Lung (tissue), 16 donors: Measurements from ENCODE around the gene TMEM171. TPM values are rescaled to one million over a fixed set of nuclear protein-coding genes. Genes with fewer than 3 reads are reported as not detected.
A peak's percentile ranks its signal among the peaks of the same experiment; 100 is the strongest.

Experiments used
- ATAC-seq: fragments of 200-7000 bp; cut with Tn5 transposase; one replicate; pipeline ENCODE4 v1.9.1; 2020; ENCODE audit warnings: moderate number of reproducible peaks; ENCODE audit not compliant: insufficient read depth, low FRiP score
- DNase-seq, 3 donors: peaks; one replicate each; pipeline ENCODE4 v3.0.0-alpha.2; 2013 to 2017
- H3K27ac ChIP-seq, 2 donors: one replicate each; pipeline ENCODE4 v1.5.1; 2013; ENCODE audit warnings: mild to moderate bottlenecking in 2 of 2, moderate library complexity in 2 of 2, control low read depth in 1 of 2, inconsistent platforms in 1 of 2, low read depth in 1 of 2, low read length in 1 of 2
- H3K27me3 ChIP-seq, 3 donors: one replicate each; pipeline ENCODE4 v1.5.1; 2013; ENCODE audit warnings: low read length in 2 of 3; ENCODE audit not compliant: control insufficient read depth in 3 of 3, insufficient read depth in 3 of 3
- H3K36me3 ChIP-seq, 4 donors: one replicate each; pipeline ENCODE4 v1.5.1; 2013; ENCODE audit warnings: low read length in 4 of 4, mild to moderate bottlenecking in 1 of 4, moderate library complexity in 1 of 4; ENCODE audit not compliant: control insufficient read depth in 4 of 4, insufficient read depth in 4 of 4
- H3K4me1 ChIP-seq, 5 donors: one replicate each; pipeline ENCODE4 v1.5.1; 2013; ENCODE audit warnings: low read length in 5 of 5, mild to moderate bottlenecking in 2 of 5, moderate library complexity in 1 of 5; ENCODE audit not compliant: control insufficient read depth in 5 of 5, insufficient read depth in 5 of 5
- H3K4me3 ChIP-seq: one replicate; pipeline ENCODE4 v1.5.1; 2013; ENCODE audit warnings: mild to moderate bottlenecking, control low read depth, moderate library complexity
- H3K9ac ChIP-seq, 2 donors: one replicate each; pipeline ENCODE4 v1.5.1; 2013; ENCODE audit warnings: low read length in 2 of 2, control low read depth in 1 of 2; ENCODE audit not compliant: insufficient read depth in 1 of 2
- H3K9me3 ChIP-seq, 4 donors: one replicate each; pipeline ENCODE4 v1.5.1; 2013; ENCODE audit warnings: low read length in 3 of 4, mild to moderate bottlenecking in 1 of 4, moderate library complexity in 1 of 4; ENCODE audit not compliant: control insufficient read depth in 4 of 4, insufficient read depth in 3 of 4
- WGBS, 2 donors: extraction: QIAGEN DNeasy Blood & Tissue Kit; methylation state at CpG; one replicate each; pipeline ENCODE4 v1.1.7; 2013; 5-methylcytosine and 5-hydroxymethylcytosine counted together
- long read RNA-seq, 5 donors: transcript quantifications; one replicate each; lab custom pipeline, GENCODE V29; 2026
- polyA plus RNA-seq, 2 donors: library from polyadenylated mRNA; stranded (reverse); fragments of 200-250 nt; gene quantifications; one replicate each; pipeline ENCODE4 v1.2.1, GENCODE V29; 2013
- total RNA-seq, 2 donors: library from RNA; depleted of rRNA in 1 of 2; stranded (reverse); fragments of >200 nt in 1 of 2; gene quantifications; one replicate each; pipeline ENCODE4 v1.2.1, GENCODE V29; 2014 to 2021
- TF ChIP-seq, protein P1 (sequence below): IDR thresholded peaks from 2 replicates; pipeline ENCODE4 v1.5.1; 2012; ENCODE audit warnings: mild to moderate bottlenecking; ENCODE audit errors: control extremely low read depth, extremely low read depth
- donor health status: control.
- donor health status: control.
- donor health status: Bipolar disorder and iron deficiency.
- donor health status: healthy.
- donor health status: DM: yes; HTN: yes; CAD: no.

Gene TMEM171, protein sequence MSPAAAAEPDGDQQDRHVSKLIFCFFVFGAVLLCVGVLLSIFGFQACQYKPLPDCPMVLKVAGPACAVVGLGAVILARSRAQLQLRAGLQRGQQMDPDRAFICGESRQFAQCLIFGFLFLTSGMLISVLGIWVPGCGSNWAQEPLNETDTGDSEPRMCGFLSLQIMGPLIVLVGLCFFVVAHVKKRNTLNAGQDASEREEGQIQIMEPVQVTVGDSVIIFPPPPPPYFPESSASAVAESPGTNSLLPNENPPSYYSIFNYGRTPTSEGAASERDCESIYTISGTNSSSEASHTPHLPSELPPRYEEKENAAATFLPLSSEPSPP
- total RNA-seq (under 1 TPM; 0.34 to 0.86 TPM), polyA plus RNA-seq (under 1 TPM; 0.16 to 0.54 TPM)
- long read RNA-seq, donor 1: 0 reads
- long read RNA-seq, donor 2: 0 reads
- long read RNA-seq, donor 3: 0 reads
- long read RNA-seq, donor 4: 0 reads
- long read RNA-seq, donor 5: 0 reads

- TF ChIP-seq, protein P1, sequence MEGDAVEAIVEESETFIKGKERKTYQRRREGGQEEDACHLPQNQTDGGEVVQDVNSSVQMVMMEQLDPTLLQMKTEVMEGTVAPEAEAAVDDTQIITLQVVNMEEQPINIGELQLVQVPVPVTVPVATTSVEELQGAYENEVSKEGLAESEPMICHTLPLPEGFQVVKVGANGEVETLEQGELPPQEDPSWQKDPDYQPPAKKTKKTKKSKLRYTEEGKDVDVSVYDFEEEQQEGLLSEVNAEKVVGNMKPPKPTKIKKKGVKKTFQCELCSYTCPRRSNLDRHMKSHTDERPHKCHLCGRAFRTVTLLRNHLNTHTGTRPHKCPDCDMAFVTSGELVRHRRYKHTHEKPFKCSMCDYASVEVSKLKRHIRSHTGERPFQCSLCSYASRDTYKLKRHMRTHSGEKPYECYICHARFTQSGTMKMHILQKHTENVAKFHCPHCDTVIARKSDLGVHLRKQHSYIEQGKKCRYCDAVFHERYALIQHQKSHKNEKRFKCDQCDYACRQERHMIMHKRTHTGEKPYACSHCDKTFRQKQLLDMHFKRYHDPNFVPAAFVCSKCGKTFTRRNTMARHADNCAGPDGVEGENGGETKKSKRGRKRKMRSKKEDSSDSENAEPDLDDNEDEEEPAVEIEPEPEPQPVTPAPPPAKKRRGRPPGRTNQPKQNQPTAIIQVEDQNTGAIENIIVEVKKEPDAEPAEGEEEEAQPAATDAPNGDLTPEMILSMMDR: no peak
- Histone ChIP-seq H3K4me1 (peaks cover 0 to 13% (median 8%) of the 10 kb centered on the region in 5 donors), H3K4me3 (peak within 1 kb of the TSS; percentile 47), H3K9me3 (peaks cover 0 to 11% (median 0%) of the 10 kb centered on the region in 4 donors), H3K27me3 (peaks cover 4 to 40% (median 39%) of the 10 kb centered on the region in 3 donors), H3K27ac (no peak within 1 kb of the TSS), H3K36me3 (no peaks in the 10 kb centered on the region), H3K9ac (no peak within 1 kb of the TSS)
- WGBS, 2 donors: 0 to 2% methylated on average over 81 to 94 of the region's 94 CpGs
- DNase-seq (peak; percentile 20 to 47 (median 31)), ATAC-seq (peak; percentile 78)
Measured at GRCh38 chr5:73120222-73121118, at the start of gene TMEM171. TSS of gene TMEM171 (plus strand) at chr5:73120575. CDS start at chr5:73123374, 2,799 bp downstream.

DNA sequence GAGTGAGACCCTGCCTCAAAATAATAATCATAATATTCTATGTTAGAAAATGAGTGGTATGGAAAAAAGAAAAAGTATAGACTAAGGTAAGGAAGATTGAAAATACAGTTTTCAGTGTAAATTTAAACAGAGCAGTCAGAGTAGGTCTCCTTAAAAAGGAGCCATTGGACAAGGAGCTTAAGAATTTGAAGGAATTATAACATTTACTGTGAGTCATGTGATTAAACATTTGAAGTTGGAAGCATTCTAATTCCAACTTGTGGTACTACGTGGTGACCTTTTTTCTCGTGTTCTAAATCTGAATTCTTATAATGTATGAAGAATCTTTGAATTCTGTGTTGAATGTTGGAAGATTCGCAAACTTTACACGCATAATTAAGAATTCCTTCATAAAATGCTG lies 39.3 kb upstream of the TMEM171 start:
- H3K36me3 ChIP-seq: peaks cover 8 to 18% (median 13%) of the 10 kb centered on the region in 4 donors
- ATAC-seq (no peak), DNase-seq (no peak)
- no peak overlapping the region for H3K4me3 ChIP-seq
- no peaks in the 10 kb centered on the region for H3K9me3 ChIP-seq
- WGBS, 2 donors: 96% methylated on average over 4 of the region's 4 CpGs
- H3K27ac ChIP-seq: no peak overlapping the region
- no peaks in the 10 kb centered on the region for H3K4me1 ChIP-seq
- TF ChIP-seq, protein P1: no peak
- H3K27me3 ChIP-seq: no peaks in the 10 kb centered on the region
- no peak overlapping the region for H3K9ac ChIP-seq

DNA sequence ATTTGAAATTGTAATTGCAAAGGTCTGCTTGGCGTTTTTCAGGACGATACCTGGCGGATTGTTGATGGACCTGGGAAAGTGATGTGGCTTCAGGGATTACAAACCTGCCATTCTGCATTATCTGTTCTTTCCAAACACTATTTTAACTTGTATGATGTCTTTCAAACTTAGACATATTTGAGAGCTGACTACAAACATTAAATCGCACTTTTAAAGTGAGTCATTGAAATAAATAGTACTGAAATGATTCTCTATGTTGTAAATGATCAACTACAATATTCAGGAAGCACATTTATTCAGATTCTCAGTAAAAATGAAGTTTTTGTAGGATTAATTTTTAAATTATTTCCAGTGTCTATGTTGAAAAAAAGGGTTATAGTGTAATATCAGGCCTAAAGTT lies 32.3 kb upstream of the TMEM171 start:
- Histone ChIP-seq H3K27me3 (no peaks in the 10 kb centered on the region), H3K9ac (no peak overlapping the region), H3K4me3 (no peak overlapping the region), H3K4me1 (no peaks in the 10 kb centered on the region), H3K36me3 (peaks cover 0 to 19% (median 9%) of the 10 kb centered on the region in 4 donors), H3K27ac (no peak overlapping the region), H3K9me3 (no peaks in the 10 kb centered on the region)
- TF ChIP-seq, protein P1: no peak
- ATAC-seq (no peak), DNase-seq (no peak)
- 93 to 97% methylated on average over 4 of the region's 4 CpGs for WGBS, 2 donors
